SK-N-SH treated with all-trans-retinoic acid at 6 μM for 48 hours (cell line): ENCODE data around the gene E2F2.

Experiments
- ATAC-seq: fragments of 200-7000 bp; cut with Tn5 transposase; 3 replicates; pipeline ENCODE4 v1.9.1; 2020; ENCODE audit warnings: mild to moderate bottlenecking, moderate library complexity
- ARNTL ChIP-seq: fragments of 450-650 bp; formaldehyde crosslinking; IDR thresholded peaks from 2 replicates; pipeline ENCODE4 v1.5.0; 2020; ENCODE audit warnings: low read depth, mild to moderate bottlenecking, moderate library complexity, borderline replicate concordance
- BACH2 ChIP-seq: fragments of 250-450 bp; sonication (Bioruptor Pico); IDR thresholded peaks from 2 replicates; pipeline ENCODE4 v1.9.0; 2021; ENCODE audit warnings: mild to moderate bottlenecking, borderline replicate concordance
- CSDC2 ChIP-seq: fragments of 250-450 bp; sonication (Bioruptor Pico); IDR thresholded peaks from 2 replicates; pipeline ENCODE4 v1.5.0; 2020; ENCODE audit warnings: mild to moderate bottlenecking, moderate library complexity
- ESRRG ChIP-seq: fragments of 250-450 bp; sonication (Bioruptor Pico); IDR thresholded peaks from 2 replicates; pipeline ENCODE4 v1.6.1; 2021; ENCODE audit warnings: mild to moderate bottlenecking
- GLIS3 ChIP-seq: fragments of 250-450 bp; sonication (Bioruptor Pico); IDR thresholded peaks from 2 replicates; pipeline ENCODE4 v1.5.0; 2020; ENCODE audit warnings: mild to moderate bottlenecking, moderate library complexity
- ISL1 ChIP-seq: fragments of 250-450 bp; sonication (Bioruptor Pico); IDR thresholded peaks from 2 replicates; pipeline ENCODE4 v2.1.2; 2022; ENCODE audit warnings: mild to moderate bottlenecking, moderate library complexity
- OSR1 ChIP-seq: fragments of 250-450 bp; sonication (Bioruptor Pico); IDR thresholded peaks from 2 replicates; pipeline ENCODE4 v1.8.0; 2022; ENCODE audit warnings: moderate library complexity, mild to moderate bottlenecking, inconsistent platforms
- PPARA ChIP-seq: fragments of 250-450 bp; sonication (Bioruptor Pico); IDR thresholded peaks from 2 replicates; pipeline ENCODE4 v1.5.0; 2020; ENCODE audit warnings: mild to moderate bottlenecking, borderline replicate concordance
- RARB ChIP-seq: fragments of 250-450 bp; sonication (Bioruptor Pico); IDR thresholded peaks from 2 replicates; pipeline ENCODE4 v1.8.0; 2021; ENCODE audit warnings: mild to moderate bottlenecking, moderate library complexity
- SNAI2 ChIP-seq: fragments of 250-450 bp; sonication (Bioruptor Pico); IDR thresholded peaks from 2 replicates; pipeline ENCODE4 v1.5.0; 2020; ENCODE audit warnings: mild to moderate bottlenecking, moderate library complexity
- TOX ChIP-seq: fragments of 250-450 bp; sonication (Bioruptor Pico); IDR thresholded peaks from 2 replicates; pipeline ENCODE4 v1.8.0; 2021; ENCODE audit warnings: mild to moderate bottlenecking, moderate library complexity, borderline replicate concordance
- ZC3H10 ChIP-seq: fragments of 250-450 bp; sonication (Bioruptor Pico); IDR thresholded peaks from 2 replicates; pipeline ENCODE4 v1.5.1; 2021; ENCODE audit warnings: mild to moderate bottlenecking, moderate library complexity
- ZFP3 ChIP-seq: fragments of 250-450 bp; sonication (Bioruptor Pico); IDR thresholded peaks from 2 replicates; pipeline ENCODE4 v1.5.0; 2020; ENCODE audit warnings: mild to moderate bottlenecking, moderate library complexity
- ZFP30 ChIP-seq: fragments of 450-650 bp; formaldehyde crosslinking; IDR thresholded peaks from 2 replicates; pipeline ENCODE4 v1.5.0; 2022; ENCODE audit warnings: mild to moderate bottlenecking, moderate library complexity
- ZNF565 ChIP-seq: fragments of 450-650 bp; formaldehyde crosslinking; conservative IDR thresholded peaks from 2 replicates; pipeline ENCODE4 v1.5.0; 2020; ENCODE audit warnings: low read depth, mild to moderate bottlenecking, moderate library complexity
- ZNF70 ChIP-seq: fragments of 450-650 bp; formaldehyde crosslinking; IDR thresholded peaks from 2 replicates; pipeline ENCODE4 v1.5.0; 2020; ENCODE audit warnings: mild to moderate bottlenecking, moderate library complexity
- TF ChIP-seq, protein P1 (sequence below): fragments of 250-450 bp; sonication (Bioruptor Pico); IDR thresholded peaks from 2 replicates; pipeline ENCODE4 v1.8.0; 2020; ENCODE audit warnings: mild to moderate bottlenecking, moderate library complexity, borderline replicate concordance
- TF ChIP-seq, protein P2 (sequence below): fragments of 250-450 bp; sonication (Bioruptor Pico); IDR thresholded peaks from 2 replicates; pipeline ENCODE4 v1.8.0; 2021; ENCODE audit warnings: low read depth, mild to moderate bottlenecking, moderate library complexity, borderline replicate concordance
- TF ChIP-seq, protein P3 (sequence below): fragments of 250-450 bp; sonication (Bioruptor Pico); IDR thresholded peaks from 2 replicates; pipeline ENCODE4 v1.5.1; 2020; ENCODE audit warnings: low read depth, mild to moderate bottlenecking, moderate library complexity
- TF ChIP-seq, protein P4 (sequence below): fragments of 250-450 bp; sonication (Bioruptor Pico); IDR thresholded peaks from 2 replicates; pipeline ENCODE4 v1.5.1; 2021; ENCODE audit warnings: mild to moderate bottlenecking, moderate library complexity
- TF ChIP-seq, protein P5 (sequence below): fragments of 250-450 bp; sonication (Bioruptor Pico); IDR thresholded peaks from 2 replicates; pipeline ENCODE4 v1.5.0; 2020; ENCODE audit warnings: mild to moderate bottlenecking, moderate library complexity

E2F2 gene

DNA sequence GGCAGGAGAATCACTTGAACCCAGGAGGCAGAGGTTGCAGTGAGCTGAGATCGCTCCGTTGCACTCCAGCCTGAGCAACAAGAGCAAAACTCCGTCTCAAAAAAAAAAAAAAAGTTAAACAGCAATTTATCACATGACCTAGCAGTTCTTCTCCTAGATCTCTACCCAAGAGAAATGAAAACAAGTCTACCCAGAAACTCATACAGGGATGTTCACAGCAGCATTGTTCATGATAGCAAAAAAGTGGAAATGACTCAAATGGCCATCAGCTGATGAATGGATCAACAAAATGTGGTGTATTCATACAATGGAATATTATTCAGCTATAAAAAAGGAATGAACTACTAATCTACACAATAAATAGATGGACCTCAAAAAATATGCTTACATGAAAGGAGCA lies 40.4 kb upstream of the E2F2 start:
- no peak for ATAC-seq
- TF ChIP-seq ZFP3 (no peak), BACH2 (CRISPR knock-in tag) (no peak), ZNF565 (CRISPR knock-in tag) (no peak), GLIS3 (no peak), RARB (no peak), ARNTL (no peak), ZNF70 (CRISPR knock-in tag) (no peak), PPARA (CRISPR knock-in tag) (no peak), ZC3H10 (CRISPR knock-in tag) (no peak), ESRRG (no peak), ISL1 (CRISPR knock-in tag) (no peak), OSR1 (CRISPR knock-in tag) (no peak), TOX (CRISPR knock-in tag) (no peak), ZFP30 (CRISPR knock-in tag) (no peak), SNAI2 (CRISPR knock-in tag) (no peak)
- TF ChIP-seq, protein P1, sequence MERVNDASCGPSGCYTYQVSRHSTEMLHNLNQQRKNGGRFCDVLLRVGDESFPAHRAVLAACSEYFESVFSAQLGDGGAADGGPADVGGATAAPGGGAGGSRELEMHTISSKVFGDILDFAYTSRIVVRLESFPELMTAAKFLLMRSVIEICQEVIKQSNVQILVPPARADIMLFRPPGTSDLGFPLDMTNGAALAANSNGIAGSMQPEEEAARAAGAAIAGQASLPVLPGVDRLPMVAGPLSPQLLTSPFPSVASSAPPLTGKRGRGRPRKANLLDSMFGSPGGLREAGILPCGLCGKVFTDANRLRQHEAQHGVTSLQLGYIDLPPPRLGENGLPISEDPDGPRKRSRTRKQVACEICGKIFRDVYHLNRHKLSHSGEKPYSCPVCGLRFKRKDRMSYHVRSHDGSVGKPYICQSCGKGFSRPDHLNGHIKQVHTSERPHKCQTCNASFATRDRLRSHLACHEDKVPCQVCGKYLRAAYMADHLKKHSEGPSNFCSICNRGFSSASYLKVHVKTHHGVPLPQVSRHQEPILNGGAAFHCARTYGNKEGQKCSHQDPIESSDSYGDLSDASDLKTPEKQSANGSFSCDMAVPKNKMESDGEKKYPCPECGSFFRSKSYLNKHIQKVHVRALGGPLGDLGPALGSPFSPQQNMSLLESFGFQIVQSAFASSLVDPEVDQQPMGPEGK (CRISPR knock-in tag), result no peak
- TF ChIP-seq, protein P2, sequence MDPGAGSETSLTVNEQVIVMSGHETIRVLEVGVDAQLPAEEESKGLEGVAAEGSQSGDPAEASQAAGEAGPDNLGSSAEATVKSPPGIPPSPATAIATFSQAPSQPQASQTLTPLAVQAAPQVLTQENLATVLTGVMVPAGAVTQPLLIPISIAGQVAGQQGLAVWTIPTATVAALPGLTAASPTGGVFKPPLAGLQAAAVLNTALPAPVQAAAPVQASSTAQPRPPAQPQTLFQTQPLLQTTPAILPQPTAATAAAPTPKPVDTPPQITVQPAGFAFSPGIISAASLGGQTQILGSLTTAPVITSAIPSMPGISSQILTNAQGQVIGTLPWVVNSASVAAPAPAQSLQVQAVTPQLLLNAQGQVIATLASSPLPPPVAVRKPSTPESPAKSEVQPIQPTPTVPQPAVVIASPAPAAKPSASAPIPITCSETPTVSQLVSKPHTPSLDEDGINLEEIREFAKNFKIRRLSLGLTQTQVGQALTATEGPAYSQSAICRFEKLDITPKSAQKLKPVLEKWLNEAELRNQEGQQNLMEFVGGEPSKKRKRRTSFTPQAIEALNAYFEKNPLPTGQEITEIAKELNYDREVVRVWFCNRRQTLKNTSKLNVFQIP (CRISPR knock-in tag), result no peak
- TF ChIP-seq, protein P3, sequence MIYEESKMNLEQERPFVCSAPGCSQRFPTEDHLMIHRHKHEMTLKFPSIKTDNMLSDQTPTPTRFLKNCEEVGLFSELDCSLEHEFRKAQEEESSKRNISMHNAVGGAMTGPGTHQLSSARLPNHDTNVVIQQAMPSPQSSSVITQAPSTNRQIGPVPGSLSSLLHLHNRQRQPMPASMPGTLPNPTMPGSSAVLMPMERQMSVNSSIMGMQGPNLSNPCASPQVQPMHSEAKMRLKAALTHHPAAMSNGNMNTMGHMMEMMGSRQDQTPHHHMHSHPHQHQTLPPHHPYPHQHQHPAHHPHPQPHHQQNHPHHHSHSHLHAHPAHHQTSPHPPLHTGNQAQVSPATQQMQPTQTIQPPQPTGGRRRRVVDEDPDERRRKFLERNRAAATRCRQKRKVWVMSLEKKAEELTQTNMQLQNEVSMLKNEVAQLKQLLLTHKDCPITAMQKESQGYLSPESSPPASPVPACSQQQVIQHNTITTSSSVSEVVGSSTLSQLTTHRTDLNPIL, result no peak
- TF ChIP-seq, protein P4, sequence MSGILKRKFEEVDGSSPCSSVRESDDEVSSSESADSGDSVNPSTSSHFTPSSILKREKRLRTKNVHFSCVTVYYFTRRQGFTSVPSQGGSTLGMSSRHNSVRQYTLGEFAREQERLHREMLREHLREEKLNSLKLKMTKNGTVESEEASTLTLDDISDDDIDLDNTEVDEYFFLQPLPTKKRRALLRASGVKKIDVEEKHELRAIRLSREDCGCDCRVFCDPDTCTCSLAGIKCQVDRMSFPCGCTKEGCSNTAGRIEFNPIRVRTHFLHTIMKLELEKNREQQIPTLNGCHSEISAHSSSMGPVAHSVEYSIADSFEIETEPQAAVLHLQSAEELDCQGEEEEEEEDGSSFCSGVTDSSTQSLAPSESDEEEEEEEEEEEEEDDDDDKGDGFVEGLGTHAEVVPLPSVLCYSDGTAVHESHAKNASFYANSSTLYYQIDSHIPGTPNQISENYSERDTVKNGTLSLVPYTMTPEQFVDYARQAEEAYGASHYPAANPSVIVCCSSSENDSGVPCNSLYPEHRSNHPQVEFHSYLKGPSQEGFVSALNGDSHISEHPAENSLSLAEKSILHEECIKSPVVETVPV, result no peak
- TF ChIP-seq, protein P5, sequence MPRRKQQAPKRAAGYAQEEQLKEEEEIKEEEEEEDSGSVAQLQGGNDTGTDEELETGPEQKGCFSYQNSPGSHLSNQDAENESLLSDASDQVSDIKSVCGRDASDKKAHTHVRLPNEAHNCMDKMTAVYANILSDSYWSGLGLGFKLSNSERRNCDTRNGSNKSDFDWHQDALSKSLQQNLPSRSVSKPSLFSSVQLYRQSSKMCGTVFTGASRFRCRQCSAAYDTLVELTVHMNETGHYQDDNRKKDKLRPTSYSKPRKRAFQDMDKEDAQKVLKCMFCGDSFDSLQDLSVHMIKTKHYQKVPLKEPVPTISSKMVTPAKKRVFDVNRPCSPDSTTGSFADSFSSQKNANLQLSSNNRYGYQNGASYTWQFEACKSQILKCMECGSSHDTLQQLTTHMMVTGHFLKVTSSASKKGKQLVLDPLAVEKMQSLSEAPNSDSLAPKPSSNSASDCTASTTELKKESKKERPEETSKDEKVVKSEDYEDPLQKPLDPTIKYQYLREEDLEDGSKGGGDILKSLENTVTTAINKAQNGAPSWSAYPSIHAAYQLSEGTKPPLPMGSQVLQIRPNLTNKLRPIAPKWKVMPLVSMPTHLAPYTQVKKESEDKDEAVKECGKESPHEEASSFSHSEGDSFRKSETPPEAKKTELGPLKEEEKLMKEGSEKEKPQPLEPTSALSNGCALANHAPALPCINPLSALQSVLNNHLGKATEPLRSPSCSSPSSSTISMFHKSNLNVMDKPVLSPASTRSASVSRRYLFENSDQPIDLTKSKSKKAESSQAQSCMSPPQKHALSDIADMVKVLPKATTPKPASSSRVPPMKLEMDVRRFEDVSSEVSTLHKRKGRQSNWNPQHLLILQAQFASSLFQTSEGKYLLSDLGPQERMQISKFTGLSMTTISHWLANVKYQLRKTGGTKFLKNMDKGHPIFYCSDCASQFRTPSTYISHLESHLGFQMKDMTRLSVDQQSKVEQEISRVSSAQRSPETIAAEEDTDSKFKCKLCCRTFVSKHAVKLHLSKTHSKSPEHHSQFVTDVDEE (CRISPR knock-in tag), result no peak

DNA sequence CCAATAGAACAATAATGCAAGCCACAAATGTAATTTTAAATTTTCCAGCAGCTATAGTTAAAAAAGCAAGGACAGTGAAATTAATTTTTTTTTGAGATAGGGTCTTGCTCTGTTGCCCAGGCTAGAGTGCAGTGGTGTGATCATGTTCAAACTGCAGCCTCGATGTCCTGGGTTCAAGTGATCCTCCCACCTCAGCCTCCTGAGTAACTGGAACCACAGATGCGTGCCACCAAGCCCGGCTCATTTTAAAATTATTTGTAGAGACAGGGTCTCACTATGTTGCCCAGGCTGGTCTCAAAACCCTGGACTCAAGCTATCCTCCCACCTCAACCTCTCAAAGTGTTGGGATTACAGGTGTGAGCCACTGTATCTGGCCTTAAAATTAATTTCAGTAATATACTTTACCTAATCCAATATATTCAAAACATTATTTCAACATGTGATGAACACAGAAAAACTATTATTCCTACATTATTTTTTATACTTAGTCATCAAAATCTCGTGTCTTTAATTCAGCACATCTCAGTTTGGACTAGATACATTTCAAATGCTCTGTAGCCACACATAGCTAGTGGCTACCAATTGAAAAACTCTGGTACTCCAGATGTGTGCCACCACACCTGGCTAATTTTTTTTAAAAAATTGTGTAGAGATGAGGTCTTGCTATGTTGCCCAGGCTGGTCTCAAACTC lies 39.1 kb upstream of the E2F2 start:
- no peak for ATAC-seq

More for the DNA sequence above, 39.1 kb upstream of the E2F2 start:
- TF ChIP-seq ZC3H10 (CRISPR knock-in tag) (no peak), OSR1 (CRISPR knock-in tag) (no peak), CSDC2 (CRISPR knock-in tag) (no peak)
- TF ChIP-seq, protein P5 (CRISPR knock-in tag), result no peak
- TF ChIP-seq, protein P3, result no peak
- TF ChIP-seq, all 23 proteins: peak for 0
